GM23338 (cell line): ENCODE measurements around the gene ELAVL4. TPM values are rescaled to one million over a fixed set of nuclear protein-coding genes. Genes with fewer than 3 reads are reported as not detected.

Experiments
- ATAC-seq: fragments of 200-7000 bp; cut with Tn5 transposase; 3 replicates; pipeline ENCODE4 v1.9.1; 2020
- DNase-seq: peaks from one replicate; pipeline ENCODE4 v3.0.0-alpha.2; 2015; ENCODE audit warnings: low spot score
- H2AFZ ChIP-seq: fragments of 200-600 bp; sonication (generic); 2 replicates; pipeline ENCODE4 v1.8.0; 2016; ENCODE audit warnings: antibody characterized with exemption, mild to moderate bottlenecking, moderate library complexity
- H3F3A ChIP-seq: fragments of 200-600 bp; sonication (generic); replicated peaks from 2 replicates; pipeline ENCODE4 v1.8.0; 2017; ENCODE audit warnings: antibody characterized with exemption, mixed run types, low read depth
- H3K27ac ChIP-seq: fragments of 200-600 bp; sonication (generic); 2 replicates; pipeline ENCODE4 v1.6.1; 2016; ENCODE audit warnings: low read depth
- H3K27me3 ChIP-seq: fragments of 200-600 bp; sonication (generic); 2 replicates; pipeline ENCODE4 v1.8.0; 2016; ENCODE audit warnings: mild to moderate bottlenecking, mixed run types, moderate library complexity; ENCODE audit not compliant: insufficient read depth
- H3K36me3 ChIP-seq: fragments of 200-600 bp; sonication (generic); 2 replicates; pipeline ENCODE4 v1.8.0; 2016; ENCODE audit warnings: mild to moderate bottlenecking; ENCODE audit not compliant: insufficient read depth
- H3K4me1 ChIP-seq: fragments of 200-600 bp; sonication (generic); 2 replicates; pipeline ENCODE4 v1.8.0; 2016; ENCODE audit warnings: mild to moderate bottlenecking, moderate library complexity; ENCODE audit not compliant: insufficient read depth
- H3K4me2 ChIP-seq: fragments of 200-600 bp; sonication (generic); 2 replicates; pipeline ENCODE4 v1.7.1; 2017; ENCODE audit warnings: mixed run types
- H3K4me3 ChIP-seq: fragments of 200-600 bp; sonication (generic); 2 replicates; pipeline ENCODE4 v1.6.1; 2016; ENCODE audit warnings: mixed run types
- H3K79me2 ChIP-seq: fragments of 200-600 bp; sonication (generic); replicated peaks from 2 replicates; pipeline ENCODE4 v1.8.0; 2017; ENCODE audit warnings: mild to moderate bottlenecking; ENCODE audit not compliant: insufficient read depth
- H3K9me2 ChIP-seq: fragments of 200-600 bp; sonication (generic); 2 replicates; pipeline ENCODE4 v1.8.0; 2017; ENCODE audit not compliant: insufficient read depth
- H4K20me1 ChIP-seq: fragments of 200-600 bp; sonication (generic); replicated peaks from 2 replicates; pipeline ENCODE4 v1.8.0; 2017; ENCODE audit warnings: mild to moderate bottlenecking; ENCODE audit not compliant: insufficient read depth
- H3K27ac Mint-ChIP-seq: 2 replicates; pipeline ENCODE4 v1.8.0; 2020; ENCODE audit warnings: inconsistent platforms, mild to moderate bottlenecking, moderate library complexity, mixed read lengths
- H3K27me3 Mint-ChIP-seq: 3 replicates; pipeline ENCODE4 v1.8.0; 2022; ENCODE audit warnings: low read depth, mild to moderate bottlenecking, moderate library complexity, mixed read lengths, inconsistent platforms; ENCODE audit not compliant: insufficient read depth, poor library complexity
- H3K36me3 Mint-ChIP-seq: 3 replicates; pipeline ENCODE4 v1.8.0; 2021; ENCODE audit warnings: low read depth, mild to moderate bottlenecking, inconsistent platforms, moderate library complexity, mixed read lengths
- H3K4me1 Mint-ChIP-seq: 3 replicates; pipeline ENCODE4 v1.8.0; 2020; ENCODE audit warnings: mild to moderate bottlenecking, inconsistent platforms, mixed read lengths
- H3K4me3 Mint-ChIP-seq: 3 replicates; pipeline ENCODE4 v1.8.0; 2021; ENCODE audit warnings: moderate library complexity, mild to moderate bottlenecking, inconsistent platforms, mixed read lengths
- H3K9me3 Mint-ChIP-seq: 3 replicates; pipeline ENCODE4 v1.8.0; 2020; ENCODE audit warnings: moderate library complexity, mild to moderate bottlenecking, inconsistent platforms, mixed read lengths
- CREB1 ChIP-seq: fragments of 250-450 bp; sonication (Bioruptor Pico); IDR thresholded peaks from 2 replicates; pipeline ENCODE4 v1.5.0; 2020; ENCODE audit warnings: low read depth, mild to moderate bottlenecking, moderate library complexity
- ETS1 ChIP-seq: IDR thresholded peaks from 2 replicates; pipeline ENCODE4 v1.6.1; 2016; ENCODE audit warnings: antibody characterized with exemption
- JUNB ChIP-seq: IDR thresholded peaks from one replicate; pipeline ENCODE4 v1.6.1; 2016; ENCODE audit warnings: antibody characterized with exemption; ENCODE audit not compliant: unreplicated experiment
- REST ChIP-seq: IDR thresholded peaks from one replicate; pipeline ENCODE4 v1.6.1; 2018; ENCODE audit warnings: antibody characterized with exemption; ENCODE audit not compliant: unreplicated experiment
- STAT1 ChIP-seq: IDR thresholded peaks from one replicate; pipeline ENCODE4 v1.6.1; 2016; ENCODE audit warnings: antibody characterized with exemption; ENCODE audit not compliant: unreplicated experiment
- ZNF114 ChIP-seq: fragments of 250-450 bp; sonication (Bioruptor Pico); IDR thresholded peaks from 2 replicates; pipeline ENCODE4 v1.5.0; 2020; ENCODE audit warnings: mild to moderate bottlenecking, moderate library complexity
- ZNF331 ChIP-seq: fragments of 250-450 bp; sonication (Bioruptor Pico); IDR thresholded peaks from 2 replicates; pipeline ENCODE4 v1.5.0; 2020; ENCODE audit warnings: low read depth, mild to moderate bottlenecking, moderate library complexity
- ZNF462 ChIP-seq: fragments of 250-450 bp; sonication (Bioruptor Pico); IDR thresholded peaks from 2 replicates; pipeline ENCODE4 v1.5.0; 2020; ENCODE audit warnings: mild to moderate bottlenecking, moderate library complexity
- polyA plus RNA-seq: library from polyadenylated mRNA; unstranded; fragments of >200 nt; fragmentation: Nextera tagmentation; extraction: Ambion mirVana; gene quantifications from 2 replicates; pipeline ENCODE4 v1.2.1, GENCODE V29; 2016
- total RNA-seq: library from RNA; depleted of rRNA; stranded (reverse); fragments of >200 nt; shearing (Covaris generic); gene quantifications from 2 replicates; pipeline ENCODE4 v1.2.3, GENCODE V29; 2014
- TF ChIP-seq, protein P1 (sequence below), 2 experiments: fragments of 200-600 bp in 1 of 2; sonication (generic) in 1 of 2; conservative IDR thresholded peaks; 2 replicates each; pipeline versions ENCODE4 v1.5.1 to v1.6.1; 2016 to 2017; ENCODE audit warnings: antibody characterized with exemption in 2 of 2, low read depth in 2 of 2, mild to moderate bottlenecking in 2 of 2, moderate library complexity in 1 of 2

Gene ELAVL4
- total and polyA plus RNA-seq, 2 experiments from 2014 or later: 1.4 to 1.9 TPM

DNA sequence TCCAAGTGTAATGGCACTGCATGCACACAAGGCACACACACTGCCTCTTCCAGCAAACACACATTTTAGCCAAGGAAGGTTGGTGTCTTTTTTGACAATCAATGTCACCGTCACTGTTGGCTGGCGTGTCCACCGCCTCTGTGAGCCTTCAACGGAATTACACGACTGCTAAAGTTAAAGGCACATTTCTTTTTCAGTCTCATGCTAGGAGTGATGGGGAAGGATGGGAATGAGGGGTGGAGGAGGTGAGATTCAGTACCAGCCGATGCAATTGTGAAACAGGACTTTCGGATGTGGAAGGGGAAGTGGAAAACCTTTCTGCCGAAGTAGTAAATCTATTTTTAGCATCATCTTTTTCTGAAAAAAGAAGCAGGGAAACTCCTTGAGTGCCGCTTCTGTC, 1.4 kb downstream of the ELAVL4 start (continued):
- no peak for TF ChIP-seq STAT1
- TF ChIP-seq REST: no peak

DNA sequence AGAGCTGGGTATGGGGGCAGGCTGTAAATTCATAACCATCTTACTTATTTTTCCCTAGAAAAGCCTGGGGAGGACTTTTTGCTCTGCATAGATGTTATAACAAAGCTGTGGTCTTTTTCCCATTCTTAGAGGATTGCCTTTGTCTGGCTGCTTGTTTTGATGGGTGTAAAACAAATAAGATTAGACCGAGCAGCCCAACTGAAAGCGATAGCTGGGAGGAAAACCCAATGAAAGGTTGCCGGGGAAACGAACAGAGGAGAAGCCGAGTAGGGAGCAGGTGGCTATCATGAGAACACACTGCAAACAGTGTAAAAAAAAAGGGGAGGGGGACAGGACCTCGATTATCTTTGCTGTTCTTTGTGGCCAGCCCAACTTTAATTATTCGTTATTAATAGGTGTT, 1.9 kb downstream of the ELAVL4 start:
- DNase-seq: peak; percentile 72
- H3K9me3 Mint-ChIP-seq: no peaks in the 10 kb centered on the region
- peaks cover 39% of the 10 kb centered on the region for H3K4me1 Mint-ChIP-seq
- TF ChIP-seq CREB1 (CRISPR knock-in tag): no peak
- no peak for TF ChIP-seq JUNB
- TF ChIP-seq REST: no peak
- no peak for TF ChIP-seq ZNF331 (CRISPR knock-in tag)
- TF ChIP-seq ETS1: no peak
- no peak for TF ChIP-seq ZNF462 (CRISPR knock-in tag)
- TF ChIP-seq, protein P1, sequence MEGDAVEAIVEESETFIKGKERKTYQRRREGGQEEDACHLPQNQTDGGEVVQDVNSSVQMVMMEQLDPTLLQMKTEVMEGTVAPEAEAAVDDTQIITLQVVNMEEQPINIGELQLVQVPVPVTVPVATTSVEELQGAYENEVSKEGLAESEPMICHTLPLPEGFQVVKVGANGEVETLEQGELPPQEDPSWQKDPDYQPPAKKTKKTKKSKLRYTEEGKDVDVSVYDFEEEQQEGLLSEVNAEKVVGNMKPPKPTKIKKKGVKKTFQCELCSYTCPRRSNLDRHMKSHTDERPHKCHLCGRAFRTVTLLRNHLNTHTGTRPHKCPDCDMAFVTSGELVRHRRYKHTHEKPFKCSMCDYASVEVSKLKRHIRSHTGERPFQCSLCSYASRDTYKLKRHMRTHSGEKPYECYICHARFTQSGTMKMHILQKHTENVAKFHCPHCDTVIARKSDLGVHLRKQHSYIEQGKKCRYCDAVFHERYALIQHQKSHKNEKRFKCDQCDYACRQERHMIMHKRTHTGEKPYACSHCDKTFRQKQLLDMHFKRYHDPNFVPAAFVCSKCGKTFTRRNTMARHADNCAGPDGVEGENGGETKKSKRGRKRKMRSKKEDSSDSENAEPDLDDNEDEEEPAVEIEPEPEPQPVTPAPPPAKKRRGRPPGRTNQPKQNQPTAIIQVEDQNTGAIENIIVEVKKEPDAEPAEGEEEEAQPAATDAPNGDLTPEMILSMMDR (conservative IDR thresholded peaks at IDR 0.05; ENCODE audit: low read depth in 2 of 2): no peak
- no peak for TF ChIP-seq ZNF114 (CRISPR knock-in tag)

More for the DNA sequence above, 1.9 kb downstream of the ELAVL4 start:
- peak; percentile 70 for ATAC-seq
- H3K4me3 Mint-ChIP-seq: no peak overlapping the region
- H3K27me3 Mint-ChIP-seq: no peaks in the 10 kb centered on the region
- Histone ChIP-seq H3K79me2 (no peaks in the 10 kb centered on the region), H4K20me1 (no peaks in the 10 kb centered on the region), H3K4me2 (0 out of 2 replicates have a peak overlapping the region, but pooled peaks have one; percentile 11), H3K27me3 (no peaks in the 10 kb centered on the region), H3K4me3 (no peak overlapping the region), H3K9me2 (no peaks in the 10 kb centered on the region), H2AFZ (no peak overlapping the region), H3K4me1 (peaks cover 34% of the 10 kb centered on the region), H3K27ac (no peak overlapping the region), H3F3A (no peaks in the 10 kb centered on the region), H3K36me3 (no peaks in the 10 kb centered on the region)
- H3K36me3 Mint-ChIP-seq: no peaks in the 10 kb centered on the region
- no peak overlapping the region for H3K27ac Mint-ChIP-seq
